PC-3 (cell line): ENCODE data around the gene CRABP1.

ENCODE experiments used
- EZH2 ChIP-seq: fragments of 300-600 bp; sonication (generic); IDR thresholded peaks from one replicate; pipeline ENCODE4 v1.6.1; 2017; ENCODE audit warnings: antibody characterized with exemption, mild to moderate bottlenecking, low read length; ENCODE audit not compliant: unreplicated experiment
- EZH2phosphoT487 ChIP-seq: fragments of 300-600 bp; sonication (generic); IDR thresholded peaks from 2 replicates; pipeline ENCODE4 v1.6.1; 2018; ENCODE audit warnings: mild to moderate bottlenecking, antibody characterized with exemption, low read length, borderline replicate concordance
- TF ChIP-seq, protein P1 (sequence below): fragments of 300-600 bp; sonication (generic); conservative IDR thresholded peaks from 2 replicates; pipeline ENCODE4 v1.5.1; 2017; ENCODE audit warnings: antibody characterized with exemption, low read depth, mild to moderate bottlenecking, low read length

DNA sequence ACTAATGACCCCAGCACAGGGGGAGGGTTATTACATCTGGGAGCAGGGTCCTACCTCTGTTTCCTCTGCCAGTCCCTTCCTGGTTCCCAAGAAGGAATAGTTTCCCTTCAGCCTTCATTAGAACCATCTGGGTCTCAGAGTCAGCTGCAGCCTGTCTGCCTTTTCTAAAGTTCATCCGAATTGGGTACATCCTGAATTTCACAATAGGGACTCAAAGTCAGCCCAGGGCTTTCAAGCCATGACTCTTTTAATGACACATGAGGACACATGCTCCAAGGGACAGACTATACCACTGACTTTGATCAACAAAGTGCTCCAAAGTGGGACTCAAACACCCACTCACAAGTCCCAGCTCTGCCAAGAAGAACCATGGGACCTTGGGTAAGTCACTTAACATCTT lies 12.7 kb upstream of the CRABP1 start:
- TF ChIP-seq, protein P1, sequence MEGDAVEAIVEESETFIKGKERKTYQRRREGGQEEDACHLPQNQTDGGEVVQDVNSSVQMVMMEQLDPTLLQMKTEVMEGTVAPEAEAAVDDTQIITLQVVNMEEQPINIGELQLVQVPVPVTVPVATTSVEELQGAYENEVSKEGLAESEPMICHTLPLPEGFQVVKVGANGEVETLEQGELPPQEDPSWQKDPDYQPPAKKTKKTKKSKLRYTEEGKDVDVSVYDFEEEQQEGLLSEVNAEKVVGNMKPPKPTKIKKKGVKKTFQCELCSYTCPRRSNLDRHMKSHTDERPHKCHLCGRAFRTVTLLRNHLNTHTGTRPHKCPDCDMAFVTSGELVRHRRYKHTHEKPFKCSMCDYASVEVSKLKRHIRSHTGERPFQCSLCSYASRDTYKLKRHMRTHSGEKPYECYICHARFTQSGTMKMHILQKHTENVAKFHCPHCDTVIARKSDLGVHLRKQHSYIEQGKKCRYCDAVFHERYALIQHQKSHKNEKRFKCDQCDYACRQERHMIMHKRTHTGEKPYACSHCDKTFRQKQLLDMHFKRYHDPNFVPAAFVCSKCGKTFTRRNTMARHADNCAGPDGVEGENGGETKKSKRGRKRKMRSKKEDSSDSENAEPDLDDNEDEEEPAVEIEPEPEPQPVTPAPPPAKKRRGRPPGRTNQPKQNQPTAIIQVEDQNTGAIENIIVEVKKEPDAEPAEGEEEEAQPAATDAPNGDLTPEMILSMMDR: no peak
- TF ChIP-seq EZH2 (no peak), EZH2phosphoT487 (no peak)
